BLaER1 treated with 17β-estradiol and CSF1 and Interleukin-3, amounts not matched to agents 10 nM and 100 nM (cell line): Measurements from ENCODE around the gene UPF1.

Experiments used
- H3K27ac ChIP-seq, 11 experiments: shearing (Covaris generic); formaldehyde crosslinking; 2 replicates each; pipeline ENCODE4 v1.8.1; 2022
- H3K27me3 ChIP-seq, 11 experiments: shearing (Covaris generic); formaldehyde crosslinking; 2 replicates each; pipeline ENCODE4 v1.8.1; 2022
- H3K36me3 ChIP-seq, 11 experiments: shearing (Covaris generic); formaldehyde crosslinking; 2 replicates each; pipeline ENCODE4 v1.8.1; 2022
- H3K4me1 ChIP-seq, 10 experiments: shearing (Covaris generic); formaldehyde crosslinking; 2 replicates each; pipeline ENCODE4 v1.8.1; 2022
- H3K4me2 ChIP-seq, 11 experiments: shearing (Covaris generic); formaldehyde crosslinking; 2 replicates each; pipeline ENCODE4 v1.8.1; 2022
- H3K4me3 ChIP-seq, 10 experiments: shearing (Covaris generic); formaldehyde crosslinking; 2 replicates each; pipeline ENCODE4 v1.8.1; 2022
- H3K9ac ChIP-seq, 11 experiments: shearing (Covaris generic); formaldehyde crosslinking; 2 replicates each; pipeline ENCODE4 v1.8.1; 2022
- H3K9me3 ChIP-seq, 11 experiments: shearing (Covaris generic); formaldehyde crosslinking; replicated peaks in 1 of 11; 2 replicates each; pipeline ENCODE4 v1.8.1; 2022
- H4K20me1 ChIP-seq, 11 experiments: shearing (Covaris generic); formaldehyde crosslinking; 2 replicates each; pipeline ENCODE4 v1.8.1; 2022
- Cebpa-rat ChIP-seq, 11 experiments: shearing (Covaris generic); IDR thresholded peaks; 2 replicates each; pipeline ENCODE4 v1.8.1; 2022

The UPF1 gene

DNA sequence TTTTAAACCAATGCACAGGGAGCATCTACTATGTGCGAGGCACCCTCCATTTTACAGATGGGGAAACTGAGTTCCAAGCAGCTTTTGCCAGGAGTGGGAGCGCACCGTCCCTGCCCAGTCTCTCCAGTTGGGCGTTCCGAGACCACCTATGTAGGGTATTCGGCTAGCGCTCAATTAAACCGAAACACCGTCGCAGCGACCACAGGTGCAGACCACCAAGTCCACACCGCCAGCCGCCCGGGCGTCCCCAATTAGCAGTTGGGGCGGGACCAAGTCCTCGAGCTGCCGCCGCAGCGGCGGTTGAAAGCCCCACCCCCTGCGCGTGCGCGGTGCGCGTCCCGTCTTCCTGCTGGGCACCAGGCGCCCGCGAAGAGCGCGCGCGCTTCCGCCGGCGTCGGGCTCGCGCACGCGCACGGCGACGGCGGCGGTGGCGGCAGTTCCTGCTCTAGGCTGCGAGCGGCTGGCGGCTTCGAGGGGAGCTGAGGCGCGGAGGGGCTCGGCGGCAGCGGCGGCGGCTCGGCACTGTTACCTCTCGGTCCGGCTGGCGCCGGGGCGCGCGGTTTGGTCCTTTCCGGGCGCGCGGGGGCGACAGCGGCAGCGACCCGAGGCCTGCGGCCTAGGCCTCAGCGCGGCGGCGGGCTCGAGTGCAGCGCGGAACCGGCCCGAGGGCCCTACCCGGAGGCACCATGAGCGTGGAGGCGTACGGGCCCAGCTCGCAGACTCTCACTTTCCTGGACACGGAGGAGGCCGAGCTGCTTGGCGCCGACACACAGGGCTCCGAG is at the start of gene UPF1:
Gene UPF1 (plus strand): TSS at position 436 of the 782 bp plus-strand sequence. CDS start 251 bp downstream, at position 687.
- H4K20me1 ChIP-seq: peaks cover 46 to 49% (median 49%) of the 10 kb centered on the region in 11 experiments
- no peaks in the 10 kb centered on the region for H3K27me3 ChIP-seq
- peak within 1 kb of the TSS; percentile 91 to 98 (median 96) for H3K27ac ChIP-seq
- peaks cover 8 to 12% (median 12%) of the 10 kb centered on the region in 11 experiments for H3K9me3 ChIP-seq
- peaks cover 15 to 33% (median 32%) of the 10 kb centered on the region in 11 experiments; a peak in 20 of 22 replicates for H3K36me3 ChIP-seq
- H3K4me1 ChIP-seq: peaks cover 32 to 37% (median 33%) of the 10 kb centered on the region in 10 experiments
- H3K4me3 ChIP-seq: peak within 1 kb of the TSS; percentile 87 to 100 (median 97)
- H3K9ac ChIP-seq: peak within 1 kb of the TSS; percentile 92 to 99 (median 99)
- H3K4me2 ChIP-seq: peak within 1 kb of the TSS; percentile 98 to 100 (median 99)
- no peak for TF ChIP-seq Cebpa-rat (IDR thresholded peaks at IDR 0.05)

DNA sequence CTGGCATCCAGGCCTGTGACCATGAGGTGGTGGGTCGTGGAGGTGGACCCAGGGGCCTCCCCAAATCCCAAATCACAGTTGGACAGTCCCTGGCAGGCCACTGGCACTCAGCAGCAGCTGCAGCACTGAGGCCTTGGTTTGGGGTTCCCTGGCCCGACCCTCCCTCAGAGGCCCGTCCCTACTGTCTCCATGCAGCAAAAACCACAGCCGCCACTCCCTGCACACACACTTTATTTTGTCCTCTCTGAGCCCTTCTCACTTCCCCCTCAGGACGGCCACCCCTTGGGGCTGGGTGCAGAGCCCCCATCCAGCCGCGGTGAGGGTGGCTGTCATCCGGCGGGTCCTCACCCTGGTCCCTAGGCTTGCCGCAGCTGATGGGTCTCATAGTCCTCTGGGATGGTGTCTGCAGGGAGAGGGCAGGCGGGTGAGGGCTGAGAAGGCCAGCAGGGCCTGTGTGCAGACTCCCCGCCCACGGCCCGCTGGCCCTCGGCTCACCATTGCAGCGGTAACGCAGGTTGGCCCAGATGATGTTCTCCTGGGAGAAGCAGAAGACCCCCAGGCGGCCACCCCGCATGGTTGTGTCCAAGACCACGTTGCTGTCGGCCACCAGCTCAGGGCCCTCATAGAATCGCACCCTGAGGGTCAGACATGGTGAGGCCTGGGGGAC is 49.1 kb upstream of the UPF1 start:
- Histone ChIP-seq H3K9me3 (peaks cover 0 to 10% (median 0%) of the 10 kb centered on the region in 11 experiments; a peak in 3 of 22 replicates), H3K4me2 (peak overlapping the region; percentile 69 to 86 (median 78)), H3K27ac (no peak overlapping the region), H3K36me3 (no peaks in the 10 kb centered on the region), H3K4me3 (no peak overlapping the region), H3K27me3 (peaks cover 70 to 96% (median 81%) of the 10 kb centered on the region in 11 experiments), H4K20me1 (peaks cover 0 to 82% (median 58%) of the 10 kb centered on the region in 11 experiments; a peak in 21 of 22 replicates), H3K9ac (no peak overlapping the region), H3K4me1 (peaks cover 19 to 39% (median 26%) of the 10 kb centered on the region in 10 experiments)
- no peak for TF ChIP-seq Cebpa-rat (IDR thresholded peaks at IDR 0.05)

DNA sequence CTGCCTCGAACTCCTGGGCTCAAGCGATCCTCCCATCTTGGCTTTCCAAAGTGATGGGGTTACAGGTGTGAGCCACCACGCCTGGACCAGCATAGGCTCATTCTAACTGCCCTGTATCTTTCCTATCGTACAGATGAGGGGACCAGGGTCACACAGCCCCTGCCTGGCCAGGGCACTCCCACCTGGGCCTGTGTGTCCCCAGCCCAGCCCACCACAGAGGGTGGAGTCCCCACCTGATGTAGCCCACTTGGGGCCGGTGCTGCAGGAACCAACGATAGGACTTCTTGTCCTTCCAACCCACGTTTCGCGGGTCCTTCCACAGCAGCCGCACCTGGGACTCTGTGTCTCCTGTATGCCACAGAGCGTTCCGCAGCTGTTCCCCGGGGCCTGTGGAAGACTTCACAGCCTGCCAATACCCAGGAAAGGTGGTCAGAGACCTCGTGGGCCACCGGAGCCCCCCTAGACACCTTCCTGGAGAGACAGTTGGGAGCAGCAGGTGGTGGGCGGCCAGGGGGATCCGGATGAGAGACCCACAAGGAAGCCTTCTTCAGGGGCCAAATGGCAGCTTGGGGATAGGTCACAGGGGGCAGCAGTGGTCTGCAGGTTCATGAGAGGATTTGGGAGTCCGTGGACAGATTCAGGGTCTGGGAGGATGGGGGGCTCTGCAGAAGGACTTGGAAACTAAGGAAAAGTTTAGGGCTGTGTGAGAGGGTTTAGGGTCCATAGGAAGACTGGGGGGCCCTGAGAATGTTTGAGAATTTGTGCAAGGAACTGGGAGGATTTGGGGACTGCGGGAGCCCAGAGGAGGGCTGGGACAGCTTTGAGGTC is 47.6 kb upstream of the UPF1 start:
- Histone ChIP-seq H3K27ac (no peak overlapping the region), H3K9me3 (peaks cover 0 to 13% (median 3%) of the 10 kb centered on the region in 11 experiments; a peak in 7 of 22 replicates), H3K4me1 (peaks cover 28 to 49% (median 35%) of the 10 kb centered on the region in 10 experiments), H3K4me3 (no peak overlapping the region), H3K4me2 (peak overlapping the region in 3 of 11 experiments; percentile 12 to 50 (median 28); a peak in 1 of 22 replicates), H3K36me3 (no peaks in the 10 kb centered on the region), H3K9ac (no peak overlapping the region), H4K20me1 (peaks cover 0 to 76% (median 60%) of the 10 kb centered on the region in 11 experiments; a peak in 20 of 22 replicates), H3K27me3 (peaks cover 70 to 96% (median 81%) of the 10 kb centered on the region in 11 experiments)
- no peak for TF ChIP-seq Cebpa-rat (IDR thresholded peaks at IDR 0.05)

DNA sequence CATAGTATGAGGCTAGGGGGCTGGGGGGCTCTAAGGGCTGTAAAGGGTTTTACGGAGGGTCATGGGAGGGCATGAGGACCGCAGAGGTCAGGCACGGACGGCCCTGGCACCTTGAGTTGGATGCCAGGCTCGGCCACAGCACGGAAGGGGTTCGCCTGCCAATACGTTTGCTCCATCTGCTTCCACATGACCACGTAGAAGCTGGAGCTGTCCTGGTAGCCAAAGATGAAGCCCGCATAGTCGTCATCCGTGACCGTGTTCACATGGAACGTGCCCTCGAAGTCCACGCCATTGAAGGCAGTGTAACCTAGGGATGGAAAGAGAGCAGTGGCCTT is 47.0 kb upstream of the UPF1 start:
- Histone ChIP-seq H3K36me3 (no peaks in the 10 kb centered on the region), H3K27me3 (peaks cover 70 to 96% (median 81%) of the 10 kb centered on the region in 11 experiments), H3K4me3 (no peak overlapping the region), H3K9ac (no peak overlapping the region), H3K4me2 (peak overlapping the region in 6 of 11 experiments; percentile 12 to 68 (median 39); a peak in 7 of 22 replicates), H3K9me3 (peaks cover 0 to 13% (median 3%) of the 10 kb centered on the region in 11 experiments; a peak in 7 of 22 replicates), H3K27ac (no peak overlapping the region), H3K4me1 (peaks cover 34 to 54% (median 41%) of the 10 kb centered on the region in 10 experiments), H4K20me1 (peaks cover 0 to 76% (median 62%) of the 10 kb centered on the region in 11 experiments; a peak in 20 of 22 replicates)
- no peak for TF ChIP-seq Cebpa-rat (IDR thresholded peaks at IDR 0.05)

DNA sequence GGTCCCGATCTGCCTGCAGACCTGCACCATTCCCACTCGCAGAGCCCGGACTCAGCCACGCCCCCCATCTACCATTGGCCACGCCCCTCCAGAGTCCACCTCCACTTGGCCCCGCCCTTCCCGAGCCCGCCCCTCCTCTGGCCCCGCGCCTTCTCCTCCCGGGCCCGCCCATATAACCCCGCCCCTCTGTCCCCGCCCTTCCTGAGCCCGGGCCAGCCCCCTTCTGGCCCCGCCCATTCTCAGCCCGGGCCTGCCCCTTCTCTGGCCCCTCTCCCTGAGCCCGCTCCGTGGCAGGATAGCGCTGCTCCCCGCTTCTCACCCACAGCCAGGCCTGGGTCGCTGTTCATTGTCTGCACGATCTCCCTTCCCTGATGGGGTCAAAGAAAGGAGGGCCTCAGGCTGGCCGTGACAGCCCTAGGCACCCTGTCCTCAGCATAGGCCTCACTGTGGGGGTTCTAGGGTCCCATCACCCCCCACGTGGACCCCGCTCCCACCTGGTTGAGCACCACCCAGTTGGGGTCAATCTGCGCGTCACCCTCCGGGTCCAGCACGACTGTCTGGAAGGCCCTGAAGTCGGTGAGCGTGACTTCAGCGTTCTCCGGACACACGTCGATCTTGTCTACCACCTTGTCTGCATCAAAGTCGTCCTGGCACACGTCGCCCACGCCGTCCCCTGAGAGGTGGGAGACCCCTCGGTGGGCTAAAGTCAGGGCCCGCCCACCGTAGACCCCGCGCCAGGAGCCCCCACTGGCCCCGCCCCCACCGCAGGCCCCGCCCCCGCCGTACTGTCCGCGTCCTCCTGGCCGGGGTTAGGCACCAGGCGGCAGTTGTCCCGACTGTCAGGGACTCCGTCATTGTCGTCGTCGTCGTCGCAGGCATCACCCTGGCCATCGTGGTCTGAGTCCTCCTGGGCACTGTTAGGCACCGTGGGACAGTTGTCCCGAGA is 46.3 kb upstream of the UPF1 start:
- no peaks in the 10 kb centered on the region for H3K36me3 ChIP-seq
- H3K4me3 ChIP-seq: no peak overlapping the region
- H3K4me2 ChIP-seq: peak overlapping the region; percentile 44 to 76 (median 63); a peak in 20 of 22 replicates
- H3K27ac ChIP-seq: no peak overlapping the region
- TF ChIP-seq Cebpa-rat (IDR thresholded peaks at IDR 0.05): no peak
- peaks cover 77 to 96% (median 84%) of the 10 kb centered on the region in 11 experiments for H3K27me3 ChIP-seq
- H3K4me1 ChIP-seq: peaks cover 36 to 58% (median 46%) of the 10 kb centered on the region in 10 experiments
- H3K9ac ChIP-seq: 0 out of 22 replicates have a peak overlapping the region, but pooled peaks of 1 of the 11 experiments have one; percentile 19
- peaks cover 0 to 13% (median 3%) of the 10 kb centered on the region in 11 experiments; a peak in 7 of 22 replicates for H3K9me3 ChIP-seq
- peaks cover 0 to 74% (median 59%) of the 10 kb centered on the region in 11 experiments; a peak in 20 of 22 replicates for H4K20me1 ChIP-seq

DNA sequence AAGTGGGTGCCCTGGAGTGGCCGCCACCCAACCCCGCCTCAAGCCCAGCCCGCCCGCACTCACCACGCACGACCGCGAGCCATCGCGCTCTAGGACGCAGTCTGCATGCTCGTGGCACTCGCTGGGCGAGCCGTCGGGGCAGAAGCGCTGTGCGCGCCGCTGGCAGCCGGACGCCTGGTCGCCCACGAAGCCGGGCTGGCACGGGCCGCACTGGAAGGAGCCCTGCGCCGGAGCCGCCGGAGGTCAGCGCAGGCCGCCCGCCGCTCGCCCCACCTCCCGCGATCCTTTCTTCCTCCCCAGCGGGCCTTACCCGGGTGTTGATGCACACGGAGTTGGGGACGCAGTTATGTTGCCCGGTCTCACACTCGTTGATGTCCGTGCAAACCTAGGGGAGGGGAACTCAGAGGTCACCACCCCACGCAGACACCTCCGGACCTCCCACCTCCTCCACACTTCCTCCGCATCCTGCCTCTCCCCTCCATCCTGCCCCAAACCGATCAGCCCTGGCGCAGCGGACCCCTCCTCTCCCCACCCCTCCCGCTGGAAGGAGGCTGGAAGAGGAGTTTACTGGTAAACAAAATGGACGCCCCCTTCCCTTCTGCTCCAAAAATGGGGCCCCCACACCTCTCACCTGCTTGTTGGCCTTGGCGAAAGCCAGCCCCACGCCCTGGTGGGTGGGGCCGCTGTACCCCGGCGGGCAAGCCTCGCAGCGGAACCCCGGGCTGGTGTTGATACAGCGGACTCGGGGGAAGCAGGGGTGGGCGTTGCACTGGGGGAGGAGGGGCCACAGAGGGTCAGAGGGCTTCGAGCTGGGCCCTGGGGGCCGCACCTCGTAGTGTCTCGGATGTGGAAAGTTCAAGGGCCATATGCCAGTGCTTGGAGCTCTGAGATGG is 43.0 kb upstream of the UPF1 start:
- H3K4me3 ChIP-seq: peak overlapping the region in 9 of 10 experiments; percentile 36 to 67 (median 53); a peak in 16 of 20 replicates
- H3K4me1 ChIP-seq: peaks cover 16 to 38% (median 29%) of the 10 kb centered on the region in 10 experiments
- no peak for TF ChIP-seq Cebpa-rat (IDR thresholded peaks at IDR 0.05)
- H3K4me2 ChIP-seq: peak overlapping the region; percentile 77 to 93 (median 86)
- peaks cover 87 to 98% (median 95%) of the 10 kb centered on the region in 11 experiments for H3K27me3 ChIP-seq
- H3K27ac ChIP-seq: no peak overlapping the region
- peaks cover 0 to 72% (median 39%) of the 10 kb centered on the region in 11 experiments; a peak in 19 of 22 replicates for H4K20me1 ChIP-seq
- no peaks in the 10 kb centered on the region for H3K36me3 ChIP-seq
- peak overlapping the region in 2 of 11 experiments; percentile 2 to 3; a peak in 2 of 22 replicates for H3K9ac ChIP-seq
- peaks cover 0 to 13% (median 3%) of the 10 kb centered on the region in 11 experiments; a peak in 7 of 22 replicates for H3K9me3 ChIP-seq
